Daoy (cell line): ENCODE measurements around the gene PRSS22. TPM values are rescaled to one million over a fixed set of nuclear protein-coding genes. Genes with fewer than 3 reads are reported as not detected.

Experiments
- DNase-seq: peaks from one replicate; pipeline ENCODE4 v3.0.0-alpha.2; 2015; ENCODE audit warnings: low read depth
- total RNA-seq: library from RNA; depleted of rRNA; stranded (reverse); fragments of >200 nt; shearing (Covaris generic); gene quantifications from 2 replicates; pipeline ENCODE4 v1.2.3, GENCODE V29; 2014

The PRSS22 gene
- total RNA-seq, 1 experiment from 2014 or later = 0.11 TPM

- DNase-seq = peak; percentile 44
These were observed 24.0 kb upstream of the PRSS22 start for GRCh38 chr16:2881783-2882649.

- DNase-seq = no peak
These were observed 22.0 kb upstream of the PRSS22 start for GRCh38 chr16:2879854-2880508.

GRCh38 chr16:2874912-2875362 lies 17.0 kb upstream of the PRSS22 start:
- DNase-seq = peak; percentile 86

GRCh38 chr16:2874032-2874911 lies 16.3 kb upstream of the PRSS22 start:
- DNase-seq = no peak

- DNase-seq = no peak
These were observed 14.0 kb upstream of the PRSS22 start for GRCh38 chr16:2871926-2872325.

GRCh38 chr16:2867987-2868789 lies 10.2 kb upstream of the PRSS22 start:
- peak; percentile 95 for DNase-seq

GRCh38 chr16:2867661-2867986 lies 9.7 kb upstream of the PRSS22 start:
- no peak for DNase-seq

- no peak for DNase-seq
These were observed 8.5 kb upstream of the PRSS22 start for GRCh38 chr16:2866431-2866830.

GRCh38 chr16:2865651-2866050 lies 7.7 kb upstream of the PRSS22 start:
- no peak for DNase-seq

GRCh38 chr16:2860826-2861567 lies 3.0 kb upstream of the PRSS22 start:
- peak; percentile 22 for DNase-seq

GRCh38 chr16:2859686-2860265 lies 1.8 kb upstream of the PRSS22 start:
- DNase-seq = no peak

GRCh38 chr16:2858245-2859025 lies 465 bp upstream of the PRSS22 start:
- peak; percentile 40 for DNase-seq

GRCh38 chr16:2856686-2857450 lies 1.1 kb downstream of the PRSS22 start:
- DNase-seq = no peak

- DNase-seq = peak; percentile 27
These were observed 1.8 kb downstream of the PRSS22 start for GRCh38 chr16:2856061-2856670.

GRCh38 chr16:2855536-2855935 lies 2.4 kb downstream of the PRSS22 start:
- DNase-seq = no peak

GRCh38 chr16:2854700-2855309 lies 3.2 kb downstream of the PRSS22 start:
- no peak for DNase-seq

GRCh38 chr16:2853531-2854073 lies 4.4 kb downstream of the PRSS22 start:
- no peak for DNase-seq
